ENCODE results near the gene STARD8.

STARD8 gene

GRCh38 chrX:68751372-68751771 is 103.9 kb downstream of the STARD8 start:
- TF ChIP-seq POLR2A (IDR thresholded peaks at IDR 0.05; ENCODE audit: low read depth, low read length): no peak
- no peak for DNase-seq (ENCODE audit: insufficient read length, low spot score)
- no peak for FAIRE-seq

GRCh38 chrX:68753218-68753617 is 105.8 kb downstream of the STARD8 start:
- DNase-seq (ENCODE audit: insufficient read length, low spot score) (no peak), FAIRE-seq (no peak)
- no peak for TF ChIP-seq POLR2A (IDR thresholded peaks at IDR 0.05; ENCODE audit: low read depth, low read length)

DNA sequence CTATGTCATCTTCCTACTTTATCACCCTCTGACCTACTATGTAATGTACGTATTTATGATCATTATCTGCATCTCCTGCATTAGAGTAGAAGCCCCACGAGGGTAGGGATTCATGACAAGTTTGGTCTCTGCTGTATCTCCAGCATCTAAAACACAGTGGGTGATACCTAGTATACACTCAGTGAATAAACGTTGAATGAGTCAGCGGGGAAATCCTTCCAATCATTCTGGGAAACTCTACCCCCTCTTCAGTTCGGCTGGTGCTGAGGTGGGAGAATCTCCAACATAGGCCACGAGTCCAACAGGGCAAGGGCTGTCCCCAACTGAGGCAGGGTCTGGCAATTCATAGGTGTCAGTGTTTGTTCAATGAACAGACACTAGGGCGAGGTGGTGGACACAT is 106.9 kb downstream of the STARD8 start:
- TF ChIP-seq POLR2A (IDR thresholded peaks at IDR 0.05; ENCODE audit: low read depth, low read length): no peak
- no peak for FAIRE-seq
- DNase-seq (ENCODE audit: insufficient read length, low spot score): no peak

DNA sequence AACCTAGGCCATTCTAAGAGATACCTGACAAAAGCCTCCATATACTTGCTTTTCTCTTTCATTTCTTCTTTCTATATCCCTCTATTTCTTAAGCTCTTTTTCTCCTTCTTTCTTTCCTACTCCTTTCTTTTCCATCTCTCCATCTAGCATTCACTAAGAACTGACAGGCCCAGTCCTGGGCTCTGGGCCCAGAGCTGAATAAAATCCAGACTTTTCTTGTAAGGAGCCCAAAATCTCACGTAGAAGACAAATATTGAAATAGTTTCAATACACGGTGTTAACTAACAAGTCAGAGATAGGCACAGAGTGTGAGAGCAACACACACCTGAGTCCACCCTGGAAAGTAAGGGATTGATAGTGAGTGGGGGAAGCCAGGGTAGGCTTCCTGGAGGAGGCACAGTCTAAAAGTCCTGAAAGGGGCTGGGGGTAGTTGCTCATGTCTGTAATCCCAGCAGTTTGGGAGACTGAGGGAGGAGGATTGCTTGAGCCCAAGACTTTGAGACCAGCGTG is 108.2 kb downstream of the STARD8 start:
- no peak for TF ChIP-seq POLR2A (IDR thresholded peaks at IDR 0.05; ENCODE audit: low read depth, low read length)
- no peak for FAIRE-seq
- no peak for DNase-seq (ENCODE audit: insufficient read length, low spot score)

DNA sequence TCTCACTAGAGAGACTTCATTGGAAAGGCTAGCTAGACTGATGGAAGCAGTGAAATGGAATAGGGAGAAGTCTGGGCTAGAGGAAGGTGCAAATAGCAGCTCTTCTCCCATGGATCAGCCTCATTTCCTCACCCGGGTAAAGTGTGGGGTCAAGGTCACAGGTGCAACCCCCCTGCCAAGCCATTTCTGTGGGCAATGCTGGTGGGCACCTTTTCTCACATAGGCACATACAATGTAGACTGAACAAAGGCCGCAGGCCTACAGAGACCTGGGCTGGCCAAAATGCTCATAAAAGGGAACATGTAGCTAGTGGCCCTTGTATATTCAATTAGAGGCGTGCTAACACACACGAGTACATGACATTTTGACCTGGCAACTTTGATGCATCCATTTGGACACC is 109.9 kb downstream of the STARD8 start:
- DNase-seq (ENCODE audit: insufficient read length, low spot score) (no peak), FAIRE-seq (no peak)
- TF ChIP-seq POLR2A (IDR thresholded peaks at IDR 0.05; ENCODE audit: low read depth, low read length): no peak

GRCh38 chrX:68757731-68758130 is 110.3 kb downstream of the STARD8 start:
- no peak for TF ChIP-seq POLR2A (IDR thresholded peaks at IDR 0.05; ENCODE audit: low read depth, low read length)
- FAIRE-seq: no peak

GRCh38 chrX:68758671-68759070 is 111.2 kb downstream of the STARD8 start:
- FAIRE-seq: no peak
- no peak for DNase-seq (ENCODE audit: insufficient read length, low spot score)
- TF ChIP-seq POLR2A (IDR thresholded peaks at IDR 0.05; ENCODE audit: low read depth, low read length): no peak

More at GRCh38 chrX:68757731-68758130, 110.3 kb downstream of the STARD8 start:
- no peak for DNase-seq (ENCODE audit: insufficient read length, low spot score)

GRCh38 chrX:68761086-68761485 is 113.6 kb downstream of the STARD8 start:
- FAIRE-seq (no peak), DNase-seq (ENCODE audit: insufficient read length, low spot score) (no peak)
- no peak for TF ChIP-seq POLR2A (IDR thresholded peaks at IDR 0.05; ENCODE audit: low read depth, low read length)

DNA sequence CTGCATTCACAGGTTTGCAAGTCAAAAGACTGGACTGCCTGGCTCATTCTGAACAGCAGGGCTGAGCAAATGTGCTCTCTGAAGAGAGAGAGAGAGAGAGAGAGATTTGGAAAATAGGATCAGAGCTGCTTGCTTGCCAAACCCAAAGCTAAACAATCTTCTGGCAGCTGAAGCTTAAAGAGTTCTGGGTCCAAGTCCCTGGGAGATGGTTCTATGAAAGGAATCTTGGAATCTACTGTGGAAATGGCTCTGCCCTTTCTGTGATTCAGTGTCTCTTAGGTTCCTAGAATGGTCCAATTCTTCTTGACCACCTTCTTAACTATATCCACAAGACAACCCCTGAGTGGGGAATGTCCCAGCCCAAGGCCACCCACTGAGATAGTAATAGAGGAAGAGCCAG is 115.3 kb downstream of the STARD8 start:
- FAIRE-seq (no peak), DNase-seq (ENCODE audit: insufficient read length, low spot score) (no peak)
- no peak for TF ChIP-seq POLR2A (IDR thresholded peaks at IDR 0.05; ENCODE audit: low read depth, low read length)

GRCh38 chrX:68763481-68763880 is 116.0 kb downstream of the STARD8 start:
- FAIRE-seq: no peak
- TF ChIP-seq POLR2A (IDR thresholded peaks at IDR 0.05; ENCODE audit: low read depth, low read length): no peak
- no peak for DNase-seq (ENCODE audit: insufficient read length, low spot score)
